ENCODE measurements around the gene KCTD17.

- TF ChIP-seq EZH2 (IDR thresholded peaks at IDR 0.05; ENCODE audit: borderline replicate concordance, low read depth, low read length, severe bottlenecking) (no peak), CTCF (IDR thresholded peaks at IDR 0.05; ENCODE audit: borderline replicate concordance, extremely low read depth, low read length, poor library complexity, severe bottlenecking) (no peak)
Observed at GRCh38 chr22:37062376-37062675, 10.8 kb downstream of the KCTD17 start.
